Hindlimb muscle (tissue), 1 donor: ENCODE data around the gene C1QL1. TPM values are rescaled to one million over a fixed set of nuclear protein-coding genes. Genes with fewer than 3 reads are reported as not detected.

Experiments
- DNase-seq: peaks from one replicate; pipeline ENCODE4 v3.0.0-alpha.2; 2013
- polyA plus RNA-seq: library from polyadenylated mRNA; unstranded; fragments of 120-200 nt; gene quantifications from one replicate; pipeline ENCODE4 v1.2.1, GENCODE V29; 2013; ENCODE audit not compliant: insufficient read length

The C1QL1 gene
- polyA plus RNA-seq, 1 donor: 1.5 TPM

DNA sequence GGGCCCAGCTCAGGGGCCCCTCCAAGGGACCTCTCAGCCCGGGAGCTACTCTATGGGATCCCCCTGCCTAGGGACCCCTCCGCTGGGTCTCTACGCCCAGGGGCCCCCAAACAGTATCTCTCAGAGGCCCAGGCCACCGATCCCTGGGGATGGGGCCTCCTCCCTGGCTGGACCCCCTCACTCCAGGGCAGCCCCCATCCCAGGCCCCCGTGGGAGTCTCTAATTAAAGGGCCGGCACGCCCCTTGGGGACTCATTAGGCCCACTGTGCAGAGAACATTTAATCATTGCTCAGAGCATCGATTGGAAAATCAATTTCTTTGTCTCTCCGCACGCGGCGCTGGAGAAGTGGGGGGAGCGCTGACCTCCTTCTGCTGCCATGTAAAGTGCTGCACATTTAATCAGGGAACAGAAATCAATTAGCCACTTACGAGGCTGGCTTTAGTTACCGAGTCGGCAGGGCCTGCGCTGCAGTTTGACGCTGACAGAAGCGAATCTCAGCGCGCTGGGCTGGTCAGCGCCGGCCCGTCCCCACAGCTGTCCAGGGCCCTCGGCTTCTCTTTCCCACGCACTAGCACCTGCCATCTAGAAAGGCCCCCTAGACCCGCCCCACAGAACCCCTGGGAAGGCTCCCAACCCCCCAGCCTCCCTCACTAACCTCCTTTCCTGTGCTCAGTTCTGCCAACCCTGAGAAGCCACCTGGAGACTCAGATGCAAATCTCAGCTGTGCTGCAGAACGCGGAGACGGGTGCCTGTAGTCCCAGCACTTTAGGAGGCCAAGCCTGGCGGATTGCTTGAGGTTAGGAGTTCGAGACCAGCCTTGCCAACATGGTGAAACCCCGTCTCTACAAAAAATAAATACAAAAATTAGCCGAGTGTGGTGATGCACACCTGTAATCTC, 20.2 kb upstream of the C1QL1 start:
- no peak for DNase-seq

DNA sequence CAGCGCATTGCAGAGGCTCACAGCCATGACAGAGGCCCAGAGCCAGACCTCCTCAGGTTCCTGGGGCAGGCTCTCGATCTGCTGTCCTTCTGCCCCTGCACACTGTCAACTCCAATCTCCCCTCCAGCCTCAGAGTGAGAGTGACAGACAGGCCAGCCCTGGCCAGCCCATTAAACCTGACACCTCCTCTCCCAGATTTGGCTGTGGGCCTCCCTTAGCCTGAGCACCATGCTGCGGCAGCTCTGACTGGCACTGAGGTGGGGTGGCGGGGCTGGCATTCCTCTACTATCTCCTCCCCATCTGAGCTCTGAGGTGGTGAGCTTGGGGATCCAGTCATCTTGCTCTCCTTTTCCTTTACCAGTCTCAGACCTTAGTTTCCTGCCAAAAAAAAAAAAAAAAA, 15.5 kb upstream of the C1QL1 start:
- DNase-seq: no peak

DNA sequence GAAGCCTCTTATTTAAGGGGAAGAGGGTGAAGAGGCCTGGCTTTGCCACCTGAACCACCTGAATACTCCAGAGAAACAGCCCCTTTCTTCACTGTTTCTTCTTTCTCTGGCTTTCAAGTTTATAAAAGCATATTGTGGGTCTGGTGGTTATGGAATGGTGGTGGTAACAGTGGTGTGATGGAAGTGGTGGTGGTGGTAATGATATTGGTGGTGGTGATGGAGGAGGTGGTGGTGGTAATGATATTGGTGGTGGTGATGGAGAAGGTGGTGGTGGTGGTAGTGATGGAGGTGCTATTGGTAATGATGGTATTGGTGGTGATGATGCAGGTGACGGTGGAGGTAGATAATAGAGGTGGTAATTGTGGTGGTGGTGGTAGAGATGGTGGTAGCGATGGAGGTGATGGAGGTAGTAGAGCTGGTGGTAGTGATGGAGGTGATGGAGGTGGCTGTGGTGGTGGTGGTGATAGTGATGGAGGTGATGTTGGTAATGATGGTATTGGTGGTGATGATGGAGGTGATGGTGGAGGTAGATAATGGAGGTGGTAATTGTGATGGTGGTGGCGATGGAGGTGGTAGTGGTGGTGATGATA, 14.1 kb upstream of the C1QL1 start:
- no peak for DNase-seq

DNA sequence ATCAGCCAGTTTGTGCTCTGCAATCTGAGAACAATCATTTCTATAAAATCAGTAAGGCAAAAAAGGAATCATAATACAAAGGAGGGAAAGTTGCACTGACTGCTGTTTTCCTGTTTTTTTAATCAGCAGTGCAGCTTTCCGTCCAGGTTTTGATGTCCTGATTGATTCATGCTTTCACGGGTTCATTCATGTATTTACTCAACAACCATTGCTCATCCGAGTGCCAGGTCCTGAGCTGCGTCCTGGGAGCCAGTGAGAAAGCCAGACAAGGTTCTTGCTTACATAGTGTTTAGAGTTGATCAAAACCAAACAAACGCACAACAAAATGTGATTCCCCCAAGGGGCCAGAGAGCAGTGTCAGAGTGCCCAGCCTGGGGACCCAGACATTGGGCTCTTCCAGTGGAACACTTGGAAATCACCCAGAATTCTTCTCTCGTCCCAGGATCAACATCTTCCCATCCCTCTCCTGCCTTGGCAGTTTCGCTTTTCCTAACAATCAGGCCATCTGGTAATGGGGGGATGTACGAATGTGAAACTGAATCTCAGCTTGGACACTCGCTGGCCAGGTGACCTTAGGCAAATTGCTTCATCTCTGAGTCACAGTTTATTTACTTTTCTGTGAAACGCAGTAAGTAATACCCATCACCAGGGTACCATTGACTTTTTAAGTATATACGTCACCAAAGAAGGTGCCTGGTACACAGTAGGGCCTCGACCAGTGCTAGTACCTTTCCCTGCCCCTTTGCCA, 13.3 kb upstream of the C1QL1 start:
- DNase-seq: no peak

DNA sequence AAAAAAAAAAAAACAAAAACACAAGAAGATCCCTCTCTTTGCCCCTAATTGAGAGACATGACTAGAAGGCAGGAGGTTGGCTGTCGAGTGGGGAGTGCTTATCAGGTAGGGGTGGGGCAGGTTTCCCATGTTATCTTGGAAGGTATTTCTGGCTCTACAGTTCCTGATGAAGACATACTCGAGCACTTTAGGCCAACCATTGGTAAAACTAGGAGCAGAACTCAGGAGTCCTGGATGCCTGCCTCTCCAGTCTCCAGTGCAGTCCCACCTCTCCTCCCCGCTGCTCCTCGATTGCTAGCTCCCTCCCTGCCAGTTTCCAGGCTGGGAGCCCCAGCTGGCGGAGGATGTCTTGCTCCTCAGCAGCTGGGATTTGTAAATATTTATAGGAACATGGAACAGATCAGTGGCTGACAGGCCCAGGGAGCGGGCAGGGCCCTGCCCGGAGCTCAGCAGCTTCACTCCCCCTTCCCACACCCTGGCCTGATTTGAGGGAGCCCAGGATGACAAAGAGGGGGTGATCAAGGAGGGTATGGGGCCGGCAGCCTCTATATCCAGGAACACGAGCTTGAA, 11.4 kb upstream of the C1QL1 start:
- no peak for DNase-seq

DNA sequence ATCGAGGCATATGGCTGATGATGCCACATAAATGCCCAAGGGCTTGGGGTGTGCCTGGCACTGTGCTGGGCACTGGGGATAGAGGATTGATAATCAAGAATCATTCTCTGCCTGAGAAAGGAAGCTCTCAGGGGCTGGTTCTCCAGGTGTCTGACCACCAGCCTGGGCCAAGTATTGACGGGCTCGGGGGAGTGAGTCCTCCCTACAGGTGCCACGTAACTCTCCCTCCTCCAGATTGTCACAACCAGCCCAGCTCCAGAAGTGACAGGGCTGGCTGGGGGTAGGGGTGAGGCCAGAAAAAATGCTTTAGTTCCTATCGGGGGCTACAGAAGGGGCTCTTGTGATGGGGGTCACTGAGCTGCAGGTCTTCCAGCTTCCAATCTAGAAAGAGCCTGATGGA, 10.7 kb upstream of the C1QL1 start:
- DNase-seq: no peak

DNA sequence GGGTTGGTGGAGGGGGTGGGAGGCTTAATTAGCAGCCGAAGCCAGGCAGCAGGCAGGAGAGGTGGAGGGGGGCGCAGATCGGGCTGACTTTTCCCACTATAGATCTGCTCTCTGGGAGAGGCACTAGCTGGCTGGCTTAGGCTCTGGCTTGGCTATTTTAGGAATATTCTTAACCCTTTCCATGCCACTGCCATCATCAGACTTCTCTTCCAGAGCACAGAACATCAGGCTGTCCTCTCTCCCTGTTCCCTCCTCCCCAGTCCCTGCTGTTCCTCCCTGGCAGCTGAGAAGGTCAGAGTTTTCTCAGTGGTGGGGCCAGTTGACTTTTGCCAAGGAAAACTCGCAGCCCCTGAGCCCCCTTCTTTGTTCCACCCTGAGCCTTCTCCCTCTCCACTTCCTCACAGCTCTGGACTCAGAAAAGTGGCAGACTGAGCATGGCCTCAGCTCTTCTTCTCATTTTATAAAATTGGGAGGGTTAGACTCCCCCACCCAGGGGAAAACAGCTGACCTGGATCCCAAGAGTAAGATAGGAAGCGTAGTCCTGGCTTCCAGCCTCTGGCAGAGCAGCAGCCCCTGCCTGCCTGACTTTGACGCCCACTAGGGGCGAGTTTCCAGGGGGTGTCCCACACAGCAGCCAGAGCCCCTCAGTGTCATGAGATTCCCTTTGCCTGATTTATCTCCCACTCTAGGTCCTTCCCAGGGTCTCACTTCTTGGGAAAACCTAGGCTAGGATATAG, 9.9 kb upstream of the C1QL1 start:
- DNase-seq: no peak

DNA sequence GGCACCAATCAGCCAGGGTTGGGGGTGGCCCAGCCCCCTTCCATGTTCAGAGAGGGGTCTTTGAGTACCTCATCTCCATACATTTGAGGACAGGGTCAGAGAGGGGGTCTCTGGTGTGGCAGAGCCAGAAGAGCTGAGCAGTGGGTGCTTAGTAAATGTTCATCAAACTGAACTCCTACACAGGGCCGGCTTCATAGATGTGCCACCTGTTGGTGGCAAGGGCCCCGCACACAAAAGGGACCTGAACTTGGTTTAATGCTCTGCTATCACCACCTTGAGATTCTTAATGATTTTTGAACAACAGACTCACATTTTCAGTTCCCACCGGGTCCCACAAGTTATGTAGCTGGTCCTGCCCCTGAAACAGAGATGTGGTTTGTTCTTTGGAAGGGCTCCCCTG, 9.0 kb upstream of the C1QL1 start:
- no peak for DNase-seq

DNA sequence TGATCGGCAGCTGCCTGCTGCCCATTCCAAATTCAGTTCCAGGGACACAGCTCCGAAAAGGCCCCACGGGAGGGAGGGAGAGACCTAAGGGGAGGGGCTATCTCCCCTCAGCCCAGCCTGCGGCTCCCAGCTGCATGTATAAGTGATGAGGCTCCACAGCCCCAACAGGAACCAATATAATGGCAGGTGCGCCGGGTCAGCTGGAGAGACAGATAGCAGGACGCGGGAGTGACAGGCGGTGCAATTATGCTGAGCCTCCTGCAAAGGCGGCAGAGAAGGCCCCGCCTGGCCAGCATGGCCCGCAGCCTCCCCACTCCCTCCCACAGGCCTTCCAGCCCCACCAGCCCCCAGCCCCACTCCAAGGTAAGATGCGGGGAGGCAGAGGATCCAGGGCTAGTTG, 8.1 kb upstream of the C1QL1 start:
- DNase-seq: no peak

DNA sequence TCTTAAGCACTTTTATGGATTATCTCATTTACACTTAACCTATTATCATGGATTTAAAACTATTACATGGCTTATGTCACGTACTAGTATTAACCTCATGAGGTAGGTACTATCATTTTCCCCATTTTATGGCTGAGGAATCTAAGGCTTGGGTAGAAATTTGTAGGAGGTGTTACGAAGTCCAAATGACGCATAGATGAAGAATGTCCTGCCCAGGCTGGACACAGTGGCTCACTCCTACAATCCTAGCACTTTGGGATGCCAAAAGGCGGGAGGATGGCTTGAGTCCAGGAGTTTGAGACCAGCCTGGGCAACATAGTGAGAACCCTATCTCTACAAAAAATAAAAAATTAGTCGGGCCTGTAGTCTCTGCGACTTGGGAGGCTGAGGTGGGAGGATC, 4.8 kb upstream of the C1QL1 start:
- DNase-seq: no peak

DNA sequence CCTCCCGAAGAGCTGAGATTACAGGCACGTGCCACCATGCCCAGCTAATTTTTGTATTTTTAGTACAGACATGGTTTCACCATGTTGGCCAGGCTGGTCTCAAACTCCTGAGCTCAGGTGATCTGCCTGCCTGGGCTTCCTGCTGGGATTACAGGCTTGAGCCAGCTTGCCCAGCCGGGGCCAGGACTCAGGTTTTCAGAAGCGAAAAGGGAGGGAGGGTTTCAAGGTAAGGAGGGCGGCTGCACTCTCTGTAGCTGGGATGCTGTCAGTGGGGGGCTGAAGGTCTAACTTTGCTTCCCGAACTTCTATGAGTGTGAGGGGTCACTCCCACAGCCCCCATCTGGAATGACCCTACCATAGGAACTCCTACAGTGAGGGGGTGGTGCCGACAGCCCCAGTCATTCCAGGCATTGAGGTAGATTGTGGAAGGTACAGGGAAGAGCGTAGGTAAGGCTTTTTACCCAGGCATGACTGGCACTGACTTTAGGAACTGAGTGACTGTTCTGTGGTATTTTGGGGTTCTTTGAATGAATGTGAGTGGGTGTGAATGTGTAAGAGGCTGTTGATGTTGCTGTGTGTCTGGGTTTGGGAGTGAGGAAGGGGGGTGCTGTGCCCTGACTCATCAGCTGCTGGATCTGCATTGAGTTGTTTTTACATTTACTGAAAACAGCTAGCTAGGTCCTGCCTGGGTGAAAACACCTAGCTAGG, 3.8 kb upstream of the C1QL1 start:
- no peak for DNase-seq

DNA sequence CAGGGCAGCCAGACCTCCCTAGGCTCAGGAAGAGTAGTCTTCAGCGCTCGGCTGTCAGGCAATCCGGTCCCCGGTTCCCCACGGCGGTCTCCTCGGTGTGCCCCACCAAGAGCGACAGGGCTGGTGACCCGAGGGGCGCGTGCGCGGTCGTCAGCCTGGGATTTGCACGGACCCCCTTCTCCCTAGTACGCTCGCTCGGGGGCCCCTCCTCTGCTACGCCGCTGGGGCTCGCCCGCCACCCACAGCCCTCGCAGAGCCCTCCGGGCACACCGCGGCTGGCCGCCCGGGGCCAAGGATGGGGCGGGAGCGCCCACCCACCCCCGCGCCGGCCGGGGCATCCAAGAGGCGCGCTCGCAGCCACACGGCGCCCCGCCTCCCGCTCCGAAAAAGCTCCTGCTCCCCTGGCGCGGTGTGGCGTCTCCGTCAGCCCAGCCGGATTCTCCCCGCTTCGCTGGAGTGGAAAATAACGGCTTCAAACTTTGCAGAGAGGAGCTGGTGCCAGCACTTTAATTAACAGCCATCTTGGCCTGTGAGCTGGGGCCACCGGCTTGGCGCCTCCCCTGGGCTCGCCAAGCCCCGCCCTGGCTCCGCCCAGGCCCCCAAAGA, 2.1 kb upstream of the C1QL1 start:
- peak; percentile 65 for DNase-seq

DNA sequence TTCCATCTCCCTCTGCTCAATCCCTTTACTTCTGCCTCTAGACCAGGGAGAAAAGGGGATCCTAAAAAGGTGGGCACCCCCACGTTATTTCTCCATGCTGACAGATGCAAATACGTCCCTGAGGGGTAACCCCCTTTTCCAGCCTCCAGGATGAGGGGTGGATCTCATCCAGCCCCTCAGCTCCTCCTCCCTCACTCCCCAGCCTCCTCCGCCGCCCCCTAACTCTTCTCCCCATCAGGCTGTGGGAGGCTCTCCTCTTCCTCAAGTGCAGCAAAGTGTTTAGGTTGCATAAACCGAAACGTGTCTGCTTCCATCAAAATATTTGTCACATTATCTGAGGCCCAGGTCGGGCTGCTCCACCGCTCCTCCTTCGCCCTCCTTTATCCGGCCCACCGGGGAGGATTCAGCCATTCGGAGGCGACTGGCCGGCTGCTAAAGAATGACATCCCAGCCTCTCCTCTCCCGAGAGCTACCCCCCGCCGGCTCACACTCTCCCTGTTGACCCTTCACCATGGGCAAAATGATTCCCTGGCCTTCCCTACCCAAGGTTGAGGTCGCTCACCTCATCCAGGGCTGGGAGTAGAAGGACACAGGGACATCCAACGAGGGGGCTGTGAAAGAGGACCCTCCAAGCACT, 1.2 kb upstream of the C1QL1 start:
- no peak for DNase-seq

DNA sequence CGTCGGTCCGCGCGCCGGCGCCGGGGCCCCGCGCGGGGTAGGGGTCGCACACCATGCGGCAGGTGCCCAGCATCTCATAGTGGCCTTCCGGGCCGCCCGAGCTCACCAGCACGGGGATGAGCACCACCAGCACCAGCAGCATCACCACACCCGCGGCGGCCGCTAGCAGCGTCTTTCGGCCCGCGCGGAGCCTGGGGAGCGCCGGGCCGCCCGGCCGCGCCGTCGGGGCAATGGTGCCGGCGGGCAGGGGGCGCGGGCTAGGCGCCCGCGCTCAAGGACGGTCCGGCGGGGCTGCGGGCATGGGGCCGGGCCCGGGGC, 237 bp downstream of the C1QL1 start:
- DNase-seq: no peak

DNA sequence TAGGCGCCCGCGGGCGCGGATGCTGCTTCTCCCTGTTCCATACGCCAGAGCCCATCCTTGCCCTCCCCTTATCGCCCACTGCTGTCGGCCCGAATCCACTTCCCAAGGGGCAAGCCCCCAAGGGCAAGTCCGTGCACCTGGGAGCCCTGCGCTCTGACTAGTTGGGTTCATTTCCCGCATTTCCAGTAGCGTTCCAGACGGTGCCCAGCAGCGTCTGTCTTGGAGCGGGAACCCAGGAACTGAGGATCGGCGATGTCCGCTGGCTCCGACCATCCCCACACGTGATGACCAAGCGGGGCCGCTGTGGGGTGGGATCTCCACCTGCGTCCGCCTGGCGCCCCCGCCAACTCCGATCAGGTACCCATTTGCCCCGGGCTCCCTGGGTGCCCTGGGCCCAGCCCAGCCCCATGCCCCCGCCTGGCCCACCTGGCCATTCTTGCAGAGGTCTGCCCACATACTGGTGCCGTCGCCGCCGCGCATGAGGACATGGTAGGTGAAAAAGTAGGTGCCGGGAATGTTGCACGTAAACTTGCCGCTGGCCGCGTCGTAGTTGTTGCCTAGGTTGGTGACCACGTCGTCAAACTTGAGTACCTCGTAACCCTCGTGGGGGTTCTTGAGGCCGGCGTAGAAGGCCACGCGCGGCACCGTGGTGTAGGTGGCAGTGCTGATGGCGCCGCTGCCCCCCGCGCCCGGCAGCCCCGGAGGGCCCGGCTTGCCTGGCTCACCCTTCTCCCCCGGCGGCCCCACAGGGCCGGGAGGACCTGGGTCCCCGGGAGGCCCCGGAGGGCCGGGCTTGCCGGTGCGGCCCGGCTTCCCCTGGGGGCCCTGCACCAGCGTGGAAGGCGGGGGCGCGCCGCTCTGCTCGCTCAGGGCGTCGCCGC, 837 bp downstream of the C1QL1 start:
- DNase-seq: no peak

DNA sequence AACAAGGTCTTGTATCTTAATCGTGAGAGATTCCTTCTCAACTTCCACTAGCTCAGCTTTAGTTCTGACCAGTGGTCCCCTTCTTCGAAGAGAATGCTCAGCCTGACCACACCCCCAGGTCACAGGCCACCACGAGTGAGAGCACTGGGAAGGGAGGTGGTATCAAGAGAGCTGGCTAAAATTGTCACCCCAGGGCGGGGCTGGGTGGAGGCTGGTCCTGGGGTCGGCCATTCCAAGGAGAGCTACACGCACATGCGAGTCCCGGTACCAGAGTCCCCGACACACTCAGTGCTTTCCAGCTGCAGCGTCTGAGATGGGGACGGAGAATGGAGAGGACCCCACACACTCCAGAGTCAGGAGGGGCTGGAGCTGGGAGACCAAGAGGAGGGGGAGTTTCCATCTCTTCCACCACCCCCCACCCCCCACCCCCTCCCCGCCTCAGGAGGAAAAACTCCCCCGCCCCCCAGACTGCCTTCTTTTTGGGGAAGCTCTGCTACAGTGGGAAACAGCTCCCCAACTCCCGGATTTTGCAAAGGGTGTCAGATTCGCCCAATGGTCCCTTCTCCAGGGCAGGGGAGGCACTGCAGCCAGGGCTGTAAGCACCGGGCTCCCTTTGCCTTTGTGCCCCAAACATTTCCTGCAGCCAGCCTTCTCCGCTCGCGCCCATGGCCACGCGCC, 1.6 kb downstream of the C1QL1 start:
- no peak for DNase-seq

DNA sequence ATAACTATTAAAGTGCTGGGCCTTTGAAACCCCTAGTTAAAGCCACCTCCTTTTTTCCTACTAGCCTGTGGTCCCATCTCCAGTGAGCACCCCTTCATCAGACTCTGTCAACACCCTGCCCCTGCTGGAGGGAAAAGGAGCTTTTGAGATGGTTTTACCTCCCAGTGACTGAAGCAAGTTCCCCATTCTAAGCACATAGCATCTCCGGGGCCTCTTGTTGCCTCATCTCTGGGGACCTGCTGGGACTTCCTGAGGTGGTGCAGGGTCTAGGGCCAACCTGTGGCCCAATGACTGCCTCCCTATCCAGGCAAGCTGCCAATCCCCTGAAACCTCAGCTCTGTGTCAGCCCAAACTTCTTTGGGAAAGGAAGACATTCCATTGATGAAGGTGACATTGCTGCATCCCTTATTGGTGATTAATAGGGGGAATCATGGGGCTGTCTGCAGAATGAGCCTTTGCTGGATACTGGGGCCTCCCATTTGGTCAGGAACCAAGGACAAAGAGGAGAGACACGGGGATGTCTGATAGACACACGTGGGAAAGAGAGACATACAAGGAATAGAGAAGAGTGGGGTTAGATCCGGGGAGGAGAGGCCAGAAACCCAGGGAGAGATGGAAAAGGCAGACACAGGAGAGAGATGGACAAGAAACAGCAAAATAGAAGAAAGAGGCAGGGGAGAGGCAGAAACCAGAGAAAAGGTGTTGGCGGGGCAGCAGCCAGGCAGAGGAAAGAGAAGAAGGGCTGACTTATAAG, 2.4 kb downstream of the C1QL1 start:
- DNase-seq: no peak

DNA sequence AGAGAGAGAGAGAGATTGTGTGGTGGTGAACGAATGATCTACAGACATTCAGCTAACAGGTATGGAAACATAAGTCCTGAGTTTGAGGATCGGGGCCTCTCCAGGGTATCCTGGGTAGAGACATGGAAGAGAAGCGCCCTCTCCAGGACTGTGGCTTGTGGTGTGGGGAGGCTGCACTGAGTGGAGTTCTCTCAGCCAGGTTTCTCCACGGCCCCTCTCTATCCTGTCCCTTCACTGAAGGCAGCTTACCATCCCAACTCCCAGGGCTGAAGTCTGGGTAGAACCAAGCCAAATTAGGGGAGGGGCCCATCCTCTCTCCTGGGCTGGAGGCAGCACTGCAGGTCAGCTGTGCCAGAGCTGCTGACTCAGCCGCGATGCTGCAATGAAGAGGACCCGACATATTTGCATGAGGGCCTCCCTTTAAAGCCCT, 6.2 kb downstream of the C1QL1 start:
- no peak for DNase-seq

DNA sequence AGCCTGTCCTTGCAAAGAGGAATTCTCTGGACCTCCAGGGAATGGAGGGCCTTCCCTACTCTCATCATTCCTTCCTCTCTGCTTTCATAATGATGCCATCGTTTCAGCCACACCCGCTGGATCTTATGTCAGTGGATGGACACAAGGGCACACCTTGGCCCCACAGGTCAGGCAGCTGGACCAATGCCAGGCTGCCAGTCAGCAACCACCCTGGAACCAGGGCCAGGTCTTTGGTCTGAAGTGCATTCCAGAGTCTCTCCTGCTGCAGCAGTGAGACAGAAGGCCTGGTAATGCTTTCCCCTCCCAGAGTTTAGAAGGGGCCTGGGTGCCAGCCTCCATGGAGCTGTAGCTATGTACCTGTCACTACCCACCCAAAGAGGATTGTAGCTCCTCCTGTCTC, 7.4 kb downstream of the C1QL1 start:
- DNase-seq: no peak
